Activated naive CD8-positive, alpha-beta T cell (primary cell): ENCODE data around the gene RPL5.
A peak's percentile ranks its signal among the peaks of the same experiment; 100 is the strongest.
"Not testable (repeated sequence)": the region's sequence is repeated elsewhere in the genome, so short reads cannot be mapped to it uniquely, and the experiment has no call there.

Experiments used
- H3K27ac Mint-ChIP-seq: one replicate; pipeline ENCODE4 v1.8.0; 2021; ENCODE audit warnings: mixed read lengths
- H3K27me3 Mint-ChIP-seq: one replicate; pipeline ENCODE4 v1.8.0; 2021; ENCODE audit warnings: mixed read lengths
- H3K36me3 Mint-ChIP-seq: one replicate; pipeline ENCODE4 v1.8.0; 2021; ENCODE audit warnings: mixed read lengths
- H3K4me1 Mint-ChIP-seq: one replicate; pipeline ENCODE4 v1.8.0; 2021; ENCODE audit warnings: low read depth, mixed read lengths
- H3K4me3 Mint-ChIP-seq: one replicate; pipeline ENCODE4 v1.8.0; 2021; ENCODE audit warnings: mild to moderate bottlenecking, mixed read lengths
- H3K9me3 Mint-ChIP-seq: one replicate; pipeline ENCODE4 v1.8.0; 2021; ENCODE audit warnings: low read depth, mixed read lengths

RPL5 gene

DNA sequence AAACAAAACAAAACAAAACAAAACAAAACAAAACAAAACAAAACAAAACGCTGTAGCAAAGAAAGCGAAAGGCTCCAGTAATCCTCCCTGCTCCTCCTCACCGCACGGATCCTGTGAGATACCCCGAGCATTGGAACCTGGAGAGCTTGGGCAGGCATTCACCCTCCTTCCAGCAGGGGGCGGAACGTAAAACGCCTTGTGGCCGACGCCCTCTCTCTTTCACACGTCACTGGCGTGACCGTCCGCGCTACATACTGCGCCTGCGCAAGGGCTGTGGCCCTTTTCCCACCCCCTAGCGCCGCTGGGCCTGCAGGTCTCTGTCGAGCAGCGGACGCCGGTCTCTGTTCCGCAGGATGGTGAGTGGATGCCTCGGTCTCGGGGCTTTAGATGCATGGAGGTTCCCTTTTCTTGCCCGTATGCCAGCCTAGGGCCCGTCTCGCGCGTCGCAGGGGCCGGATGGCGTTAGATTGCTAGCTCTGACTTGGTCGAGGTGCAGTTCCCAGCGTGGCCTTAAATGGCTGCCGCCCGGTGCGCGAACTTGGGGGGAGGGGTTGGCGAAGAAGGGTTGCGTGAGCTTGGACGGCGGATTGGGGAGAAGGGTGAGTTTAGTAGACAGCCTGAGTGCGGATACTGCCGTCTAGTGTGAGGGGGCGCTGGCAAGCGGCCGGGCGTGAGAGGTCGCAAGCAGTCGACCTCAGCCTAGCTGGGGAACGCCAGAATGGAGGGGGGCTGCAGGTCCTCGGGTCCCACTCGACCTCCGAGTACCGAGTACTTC lies at the start of gene RPL5:
RPL5 (plus strand) TSS at position 279 of the 775 bp plus-strand sequence; CDS start at position 354, 75 bp downstream.
- peaks cover 38% of the 10 kb centered on the region for H3K4me1 Mint-ChIP-seq
- H3K9me3 Mint-ChIP-seq = no peaks in the 10 kb centered on the region
- no peaks in the 10 kb centered on the region for H3K27me3 Mint-ChIP-seq
- peak within 1 kb of the TSS; percentile 99 for H3K4me3 Mint-ChIP-seq
- H3K27ac Mint-ChIP-seq = peak within 1 kb of the TSS; percentile 99
- H3K36me3 Mint-ChIP-seq = peaks cover 29% of the 10 kb centered on the region

DNA sequence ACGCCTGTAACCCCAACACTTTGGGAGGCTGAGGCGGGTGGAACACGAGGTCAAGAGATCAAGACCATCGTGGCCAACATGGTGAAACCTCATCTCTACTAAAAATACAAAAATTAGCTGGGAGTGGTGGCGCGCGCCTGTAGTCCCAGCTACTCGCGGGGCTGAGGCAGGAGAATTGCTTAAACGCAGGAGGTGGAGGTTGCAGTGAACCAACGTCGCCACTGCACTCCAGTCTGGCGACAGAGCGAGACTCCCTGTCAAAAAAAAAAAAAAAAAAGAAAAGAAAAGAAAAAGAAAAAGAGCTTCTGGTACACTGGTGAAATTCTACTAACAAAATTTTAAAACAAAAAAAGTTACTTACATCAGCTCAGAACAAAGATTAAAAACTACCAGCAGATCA lies 48.3 kb upstream of the RPL5 start:
- not testable (repeated sequence) for H3K36me3 Mint-ChIP-seq, H3K27ac Mint-ChIP-seq, H3K9me3 Mint-ChIP-seq
- peaks cover 39% of the 10 kb centered on the region for H3K27me3 Mint-ChIP-seq
- H3K4me1 Mint-ChIP-seq = peaks cover 13% of the 10 kb centered on the region
- peak overlapping the region; percentile 86 for H3K4me3 Mint-ChIP-seq

DNA sequence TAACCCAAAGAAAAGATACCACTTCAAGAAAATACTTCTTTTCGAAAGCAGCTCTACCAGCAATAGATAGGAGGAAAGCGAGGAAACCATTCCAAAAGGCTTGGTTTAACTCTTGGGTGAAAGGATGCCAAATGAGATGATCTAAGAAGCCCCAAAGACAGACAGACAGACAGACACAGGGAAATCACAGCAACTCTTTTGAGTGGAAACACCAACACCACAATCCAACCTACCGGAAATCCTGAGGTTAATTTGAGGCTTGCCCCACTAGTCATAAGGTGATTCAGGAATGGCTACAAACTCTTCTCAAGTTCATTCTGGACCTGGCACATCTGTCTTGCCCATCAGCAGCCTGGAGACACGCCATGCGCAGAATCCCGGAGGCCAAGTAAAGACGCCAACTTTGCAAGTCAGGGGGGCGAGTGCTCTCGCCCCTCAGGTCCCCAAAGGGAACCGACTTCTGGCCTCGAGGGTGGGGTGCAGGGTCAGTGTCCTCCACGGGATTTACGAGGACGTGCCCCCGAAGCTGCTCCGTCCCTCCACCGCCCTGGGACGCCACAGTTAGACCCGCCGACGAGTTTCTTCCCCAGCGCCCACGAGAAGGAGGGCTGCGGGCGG lies 47.7 kb upstream of the RPL5 start:
- H3K27me3 Mint-ChIP-seq = peaks cover 34% of the 10 kb centered on the region
- no peak overlapping the region for H3K27ac Mint-ChIP-seq
- no peaks in the 10 kb centered on the region for H3K9me3 Mint-ChIP-seq
- H3K36me3 Mint-ChIP-seq = no peaks in the 10 kb centered on the region
- peaks cover 13% of the 10 kb centered on the region for H3K4me1 Mint-ChIP-seq
- H3K4me3 Mint-ChIP-seq = peak overlapping the region; percentile 86

DNA sequence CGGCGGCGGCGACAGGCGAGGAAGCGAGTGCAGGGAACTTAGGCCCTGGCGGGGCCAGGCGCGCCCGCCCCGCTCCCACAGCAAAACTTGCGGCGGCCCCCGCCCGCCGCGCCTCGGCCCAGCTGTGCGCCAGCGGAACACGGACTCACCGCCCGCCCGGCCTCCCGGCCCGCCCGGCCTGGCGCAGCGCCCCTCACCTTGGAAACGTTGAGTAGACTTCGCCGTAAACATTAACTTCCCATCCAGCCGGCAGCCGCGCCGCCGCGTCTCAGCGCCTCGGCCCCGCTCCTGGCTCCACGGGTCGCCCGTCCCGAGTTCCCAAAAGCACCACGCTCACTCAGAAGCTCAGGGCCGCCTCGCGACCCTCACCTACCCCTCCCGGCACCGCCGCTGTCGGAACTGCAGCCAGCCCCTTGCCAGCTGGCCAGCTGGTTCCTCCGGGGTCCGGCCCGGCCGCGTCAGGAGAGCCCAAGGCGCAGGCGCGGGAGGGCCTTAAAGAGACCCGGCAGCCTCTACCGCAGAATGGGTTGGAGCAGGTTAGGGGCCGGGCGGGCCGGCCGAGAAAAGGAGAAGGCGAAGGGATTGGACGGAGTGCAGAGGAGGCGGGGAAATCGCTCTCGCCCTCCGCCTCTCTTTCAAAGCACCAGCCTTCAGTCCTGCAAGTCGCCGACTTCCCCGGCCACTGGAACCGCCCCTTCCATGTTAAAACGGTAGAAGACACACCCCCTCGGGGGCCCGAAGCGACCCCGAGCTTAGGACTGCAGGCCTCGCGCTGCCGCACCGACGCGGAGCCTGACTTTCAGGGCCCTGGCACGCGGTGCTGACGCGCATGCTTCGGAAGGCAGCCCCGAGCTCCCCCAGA lies 47.0 kb upstream of the RPL5 start, which contains the start of gene EVI5:
EVI5 (minus strand) TSS at position 470 of the 862 bp plus-strand sequence. CDS start 48,562 bp downstream, outside the sequence.
- peaks cover 31% of the 10 kb centered on the region for H3K27me3 Mint-ChIP-seq

DNA sequence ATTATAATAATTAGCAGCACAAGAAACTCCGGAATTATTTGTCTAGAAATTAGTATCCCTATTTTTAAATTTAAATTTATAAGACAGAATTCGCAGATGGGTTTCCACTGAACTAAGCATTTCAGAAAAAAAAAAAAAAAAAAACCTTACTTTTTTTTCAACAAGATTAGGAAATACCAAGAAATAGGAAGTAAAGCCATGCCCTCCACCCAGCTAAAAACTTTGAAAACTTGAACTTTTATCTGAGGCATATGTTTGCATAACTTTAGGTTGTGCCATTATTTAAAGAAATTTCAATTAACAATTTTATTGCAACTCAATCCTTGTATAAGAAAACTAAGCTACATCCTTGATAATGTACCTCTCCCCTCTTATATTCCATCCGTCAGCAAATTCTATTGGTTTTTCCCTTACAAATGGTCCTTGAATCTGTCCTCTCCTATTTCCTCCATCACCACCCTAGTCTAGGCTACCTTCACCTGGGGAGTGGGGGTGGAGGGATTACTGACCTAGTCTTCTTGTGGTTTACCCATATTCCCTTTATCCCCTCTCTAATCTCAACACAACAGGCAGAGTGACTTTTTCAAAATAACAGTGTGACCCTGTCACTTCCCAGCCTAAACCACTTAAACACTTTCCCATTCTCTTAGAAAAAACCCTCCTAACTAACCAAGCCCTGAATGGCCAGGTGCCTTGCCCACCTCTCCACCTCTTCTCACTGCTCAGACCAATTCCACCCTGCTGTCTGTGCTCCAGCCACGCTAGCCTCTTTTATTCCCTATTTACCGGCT lies 45.5 kb upstream of the RPL5 start:
- Mint-ChIP-seq H3K27me3 (peaks cover 29% of the 10 kb centered on the region), H3K9me3 (no peaks in the 10 kb centered on the region), H3K27ac (no peak overlapping the region), H3K4me1 (peaks cover 13% of the 10 kb centered on the region), H3K36me3 (no peaks in the 10 kb centered on the region), H3K4me3 (peak overlapping the region; percentile 30)

More for the DNA sequence above, 47.0 kb upstream of the RPL5 start, which contains the start of gene EVI5:
- no peaks in the 10 kb centered on the region for H3K9me3 Mint-ChIP-seq
- H3K36me3 Mint-ChIP-seq = no peaks in the 10 kb centered on the region
- H3K27ac Mint-ChIP-seq = no peak within 1 kb of the TSS
- H3K4me1 Mint-ChIP-seq = peaks cover 13% of the 10 kb centered on the region
- H3K4me3 Mint-ChIP-seq = peak within 1 kb of the TSS; percentile 86

DNA sequence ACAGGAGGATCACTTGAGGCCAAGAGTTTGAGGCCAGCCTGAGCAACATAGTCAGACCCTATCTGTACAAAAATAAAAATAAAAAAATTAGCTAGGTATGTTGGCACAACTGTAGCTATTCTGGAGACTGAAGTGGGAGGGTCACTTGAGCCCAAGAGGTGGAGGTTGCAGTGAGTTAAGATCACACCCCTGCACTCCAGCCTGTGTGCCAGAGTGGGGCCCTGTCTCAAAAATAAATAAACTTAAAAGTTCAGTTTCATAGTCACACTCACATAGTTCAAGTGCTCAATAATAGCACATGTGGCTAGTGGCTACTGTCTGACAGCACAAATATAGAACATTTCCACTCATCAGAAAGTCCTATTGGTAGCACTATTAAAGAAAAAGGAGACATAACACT lies 41.8 kb upstream of the RPL5 start:
- Mint-ChIP-seq H3K27me3 (peaks cover 25% of the 10 kb centered on the region), H3K27ac (no peak overlapping the region), H3K4me3 (no peak overlapping the region), H3K36me3 (no peaks in the 10 kb centered on the region), H3K9me3 (no peaks in the 10 kb centered on the region), H3K4me1 (peaks cover 4% of the 10 kb centered on the region)

DNA sequence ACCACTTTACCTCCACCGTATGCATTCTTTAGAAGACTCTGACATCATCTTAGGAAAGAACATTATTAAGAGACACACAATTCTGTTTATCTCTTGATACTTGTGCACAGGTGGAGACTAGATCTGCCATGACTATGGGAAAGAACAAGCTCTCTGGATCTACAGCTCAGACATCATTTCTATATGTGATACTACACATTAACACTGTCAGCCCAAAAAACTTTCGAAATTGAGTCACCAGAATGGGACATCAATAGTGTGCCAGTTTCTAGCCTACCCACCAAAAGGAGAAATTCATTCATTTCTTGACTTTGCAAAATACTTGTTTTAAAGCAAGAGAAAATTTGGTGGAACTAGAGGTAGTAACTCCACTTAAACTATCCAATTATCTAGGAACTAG lies 41.0 kb upstream of the RPL5 start:
- no peak overlapping the region for H3K27ac Mint-ChIP-seq
- no peaks in the 10 kb centered on the region for H3K9me3 Mint-ChIP-seq
- H3K36me3 Mint-ChIP-seq = no peaks in the 10 kb centered on the region
- H3K4me3 Mint-ChIP-seq = no peak overlapping the region
- H3K4me1 Mint-ChIP-seq = no peaks in the 10 kb centered on the region
- H3K27me3 Mint-ChIP-seq = peaks cover 24% of the 10 kb centered on the region

DNA sequence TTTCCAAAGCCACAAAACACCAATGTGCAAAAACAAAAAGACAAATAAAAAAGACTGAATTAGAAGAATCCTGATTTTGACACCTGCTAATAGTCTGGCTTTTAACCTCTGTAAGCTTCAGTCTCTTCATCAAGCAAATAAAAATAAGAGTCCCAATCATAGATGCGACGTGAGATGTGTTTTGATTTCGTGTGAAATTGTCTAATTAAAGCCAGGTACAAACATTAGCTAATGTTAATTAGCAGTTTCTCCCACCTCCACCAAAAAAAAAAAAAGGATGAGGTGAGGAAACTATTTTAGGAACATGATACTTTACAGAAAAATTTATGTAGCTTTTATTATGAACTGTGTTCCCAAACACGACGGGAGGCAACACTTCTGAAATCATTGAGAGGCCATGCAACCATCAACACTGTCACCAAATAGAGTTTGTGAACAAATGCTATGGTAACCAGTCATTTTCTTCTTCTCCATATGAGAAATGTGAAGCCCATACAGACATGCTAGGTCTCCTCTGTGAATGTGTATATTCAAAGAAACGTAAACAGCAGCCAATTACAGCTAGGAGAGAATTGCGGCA lies 40.3 kb upstream of the RPL5 start:
- Mint-ChIP-seq H3K4me1 (no peaks in the 10 kb centered on the region), H3K4me3 (no peak overlapping the region), H3K36me3 (no peaks in the 10 kb centered on the region), H3K9me3 (no peaks in the 10 kb centered on the region), H3K27ac (no peak overlapping the region), H3K27me3 (peaks cover 20% of the 10 kb centered on the region)

DNA sequence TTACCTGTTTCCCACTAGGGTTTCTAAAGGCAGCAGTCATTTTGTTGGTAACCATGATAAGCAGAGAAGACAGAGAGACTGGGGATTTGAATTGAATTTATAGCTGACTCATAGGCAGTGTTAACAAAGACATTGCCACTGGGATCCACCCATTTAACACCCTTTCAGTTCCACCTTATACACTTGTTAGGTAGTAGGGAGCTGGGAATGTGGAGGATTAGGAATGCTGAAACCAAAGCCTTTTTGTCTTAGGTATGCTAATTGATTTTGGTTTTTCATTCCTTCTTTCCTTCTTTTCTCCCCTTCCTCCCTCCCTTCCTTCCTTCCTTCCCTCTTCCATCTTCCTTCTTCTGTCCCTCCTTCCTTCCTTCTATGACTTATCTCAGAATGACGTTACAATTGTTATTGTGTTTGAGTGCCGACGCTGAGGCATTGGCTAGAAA lies 39.5 kb upstream of the RPL5 start:
- no peaks in the 10 kb centered on the region for H3K9me3 Mint-ChIP-seq
- H3K27ac Mint-ChIP-seq = no peak overlapping the region
- H3K27me3 Mint-ChIP-seq = peaks cover 17% of the 10 kb centered on the region
- H3K36me3 Mint-ChIP-seq = no peaks in the 10 kb centered on the region
- no peaks in the 10 kb centered on the region for H3K4me1 Mint-ChIP-seq
- no peak overlapping the region for H3K4me3 Mint-ChIP-seq

DNA sequence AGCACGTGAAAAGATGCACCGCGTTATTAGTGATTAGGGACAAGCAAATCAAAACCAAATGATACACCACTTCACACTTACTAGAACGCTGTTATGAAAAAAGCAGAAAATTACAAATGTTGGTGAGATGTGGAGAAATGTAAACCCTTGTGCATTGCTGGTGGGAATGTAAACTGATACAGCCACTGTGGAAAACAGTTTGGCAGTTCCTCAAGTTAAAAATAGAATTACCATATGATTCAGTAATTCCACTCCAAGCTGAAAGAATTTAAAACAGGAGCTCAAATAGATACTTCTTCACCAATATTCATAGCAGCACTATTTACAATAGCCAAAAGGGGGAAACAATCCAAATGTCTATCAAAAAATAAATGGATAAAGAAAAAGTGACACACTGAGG lies 36.7 kb upstream of the RPL5 start:
- Mint-ChIP-seq H3K27ac (no peak overlapping the region), H3K4me1 (no peaks in the 10 kb centered on the region), H3K4me3 (no peak overlapping the region), H3K9me3 (no peaks in the 10 kb centered on the region), H3K27me3 (peaks cover 17% of the 10 kb centered on the region), H3K36me3 (no peaks in the 10 kb centered on the region)

DNA sequence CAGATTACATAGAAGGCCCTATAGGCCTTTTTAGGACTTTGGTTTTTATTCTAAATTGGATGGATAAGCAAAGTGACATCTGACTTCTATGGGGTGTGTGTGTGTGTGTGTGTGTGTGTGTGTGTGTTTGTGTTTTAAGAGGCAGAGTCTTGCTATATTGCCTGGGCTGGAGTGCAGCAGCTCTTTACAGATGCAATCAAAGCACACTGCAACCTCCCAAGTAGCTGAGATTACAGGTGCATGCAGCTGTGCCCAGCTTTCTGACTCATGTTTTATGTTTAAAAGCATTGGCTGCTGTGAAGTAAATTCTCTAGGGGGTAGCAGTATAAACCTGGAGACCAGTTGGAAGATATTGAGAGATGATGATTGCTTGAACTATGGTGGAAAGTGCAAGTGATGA lies 34.5 kb upstream of the RPL5 start:
- H3K27me3 Mint-ChIP-seq = peaks cover 12% of the 10 kb centered on the region
- H3K4me1 Mint-ChIP-seq = no peaks in the 10 kb centered on the region
- H3K36me3 Mint-ChIP-seq = peaks cover 2% of the 10 kb centered on the region
- H3K27ac Mint-ChIP-seq = no peak overlapping the region
- H3K9me3 Mint-ChIP-seq = no peaks in the 10 kb centered on the region
- no peak overlapping the region for H3K4me3 Mint-ChIP-seq

DNA sequence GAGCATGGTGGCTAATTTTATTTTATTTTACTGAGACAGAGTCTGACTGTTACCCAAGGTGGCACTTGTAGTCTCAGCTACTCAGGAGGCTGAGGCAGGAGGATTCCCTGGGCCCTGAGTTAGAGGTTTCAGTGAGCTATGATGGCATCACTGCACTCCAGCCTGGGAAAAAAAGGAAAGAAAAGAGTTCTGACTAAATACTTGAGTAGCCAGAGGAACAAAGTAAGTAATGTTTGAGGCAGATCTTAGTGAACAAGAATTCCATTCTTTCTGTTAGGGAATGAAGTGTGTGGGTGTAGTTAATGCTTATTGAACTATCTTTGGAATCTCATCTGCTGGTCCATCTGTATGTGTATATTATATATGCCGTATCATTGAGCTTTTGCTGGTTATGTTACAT lies 33.9 kb upstream of the RPL5 start:
- Mint-ChIP-seq H3K4me3 (no peak overlapping the region), H3K4me1 (no peaks in the 10 kb centered on the region), H3K27ac (no peak overlapping the region), H3K27me3 (peaks cover 12% of the 10 kb centered on the region), H3K9me3 (no peaks in the 10 kb centered on the region), H3K36me3 (peaks cover 2% of the 10 kb centered on the region)

DNA sequence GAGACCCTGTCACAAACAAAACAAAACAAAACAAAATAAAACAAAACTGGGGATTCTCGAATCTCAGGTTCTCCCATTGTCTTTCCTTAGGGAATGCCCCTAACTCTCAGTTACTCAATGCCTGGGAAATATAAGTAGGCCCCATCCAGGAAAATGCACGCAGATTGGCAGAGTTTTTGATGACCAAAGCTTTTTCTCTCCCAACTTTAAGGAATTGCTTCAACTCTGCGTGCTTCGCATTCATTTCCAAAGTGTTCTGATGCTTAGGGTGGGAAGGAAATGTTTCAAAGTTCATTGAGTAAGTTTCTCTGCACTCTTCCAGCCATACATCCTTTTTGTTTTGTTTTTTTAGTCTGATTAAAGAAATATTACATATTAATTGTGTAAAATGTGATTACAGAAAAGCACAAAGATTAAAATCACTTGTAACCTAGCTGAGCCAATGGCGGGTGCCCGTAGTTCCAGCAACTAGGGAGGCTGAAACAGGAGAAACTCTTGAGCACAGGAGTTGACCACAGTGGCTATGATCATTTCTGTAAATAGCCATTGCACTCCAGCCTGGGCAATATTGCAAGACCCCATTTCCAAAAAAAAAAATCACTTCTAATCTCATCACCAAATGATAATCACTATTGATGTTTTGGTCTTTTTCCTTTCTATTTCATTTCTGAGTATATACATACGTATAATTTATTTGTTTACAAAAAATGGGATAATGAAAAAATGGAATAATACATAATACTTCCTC lies 28.5 kb upstream of the RPL5 start:
- no peaks in the 10 kb centered on the region for H3K9me3 Mint-ChIP-seq
- H3K36me3 Mint-ChIP-seq = peaks cover 2% of the 10 kb centered on the region
- no peak overlapping the region for H3K4me3 Mint-ChIP-seq
- no peak overlapping the region for H3K27ac Mint-ChIP-seq
- peaks cover 4% of the 10 kb centered on the region for H3K4me1 Mint-ChIP-seq
- peaks cover 4% of the 10 kb centered on the region for H3K27me3 Mint-ChIP-seq
